B cell (primary cell): ENCODE results near the gene SLC22A13.

Experiments used
- EZH2 ChIP-seq: IDR thresholded peaks from 2 replicates; pipeline ENCODE4 v1.6.1; 2012; ENCODE audit warnings: borderline replicate concordance, low read depth, mild to moderate bottlenecking, moderate library complexity, low read length; ENCODE audit not compliant: insufficient read depth, poor library complexity, severe bottlenecking
- TF ChIP-seq, protein P1 (sequence below): fragments of 200-600 bp; IDR thresholded peaks from one replicate; pipeline ENCODE4 v1.8.0; 2022; ENCODE audit warnings: antibody characterized with exemption, mild to moderate bottlenecking

DNA sequence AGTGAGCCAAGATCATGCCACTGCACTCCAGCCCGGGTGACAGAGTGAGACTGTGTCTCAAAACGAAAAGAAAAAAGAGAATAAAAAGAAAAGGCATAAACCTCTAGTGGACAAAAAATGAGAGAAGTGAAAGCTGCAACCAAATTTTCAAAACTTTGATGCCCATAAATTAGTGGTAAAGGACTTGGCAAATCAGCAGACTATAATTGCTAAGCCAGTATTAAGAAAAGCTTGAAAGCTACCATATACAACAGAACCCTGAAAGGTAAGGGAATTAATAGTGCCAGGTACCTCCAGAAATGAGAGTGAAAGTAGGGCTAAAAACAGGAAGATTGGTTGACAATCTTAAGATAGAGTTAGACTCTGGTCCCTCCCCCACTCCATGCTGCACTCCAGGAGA is 32.9 kb upstream of the SLC22A13 start:
- TF ChIP-seq, protein P1, sequence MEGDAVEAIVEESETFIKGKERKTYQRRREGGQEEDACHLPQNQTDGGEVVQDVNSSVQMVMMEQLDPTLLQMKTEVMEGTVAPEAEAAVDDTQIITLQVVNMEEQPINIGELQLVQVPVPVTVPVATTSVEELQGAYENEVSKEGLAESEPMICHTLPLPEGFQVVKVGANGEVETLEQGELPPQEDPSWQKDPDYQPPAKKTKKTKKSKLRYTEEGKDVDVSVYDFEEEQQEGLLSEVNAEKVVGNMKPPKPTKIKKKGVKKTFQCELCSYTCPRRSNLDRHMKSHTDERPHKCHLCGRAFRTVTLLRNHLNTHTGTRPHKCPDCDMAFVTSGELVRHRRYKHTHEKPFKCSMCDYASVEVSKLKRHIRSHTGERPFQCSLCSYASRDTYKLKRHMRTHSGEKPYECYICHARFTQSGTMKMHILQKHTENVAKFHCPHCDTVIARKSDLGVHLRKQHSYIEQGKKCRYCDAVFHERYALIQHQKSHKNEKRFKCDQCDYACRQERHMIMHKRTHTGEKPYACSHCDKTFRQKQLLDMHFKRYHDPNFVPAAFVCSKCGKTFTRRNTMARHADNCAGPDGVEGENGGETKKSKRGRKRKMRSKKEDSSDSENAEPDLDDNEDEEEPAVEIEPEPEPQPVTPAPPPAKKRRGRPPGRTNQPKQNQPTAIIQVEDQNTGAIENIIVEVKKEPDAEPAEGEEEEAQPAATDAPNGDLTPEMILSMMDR, result no peak
- TF ChIP-seq EZH2, result no peak
